ENCODE results near the gene CAPS. TPM values are rescaled to one million over a fixed set of nuclear protein-coding genes. Genes with fewer than 3 reads are reported as not detected.

The CAPS gene
- total RNA-seq, 1 experiment from 2014 or later: 0.92 TPM

GRCh38 chr19:5897189-5897969, 16.7 kb upstream of the CAPS start:
- TF ChIP-seq EZH2 (IDR thresholded peaks at IDR 0.05; ENCODE audit: borderline replicate concordance, low read depth, low read length, poor library complexity, severe bottlenecking) (no peak), CTCF (conservative IDR thresholded peaks at IDR 0.05; ENCODE audit: low read depth, low read length) (peak; percentile 21; the same call in 1 of the 2 replicates)
- no peak overlapping the region for H3K4me3 ChIP-seq (ENCODE audit: low read depth, low read length, poor library complexity, severe bottlenecking)
- DNase-seq (ENCODE audit: low spot score): no peak
- peaks cover 3% of the 10 kb centered on the region for H3K4me1 ChIP-seq (ENCODE audit: insufficient read depth, low read length, poor library complexity, severe bottlenecking)
- intact Hi-C loops (cut with micrococcal nuclease; ENCODE audit: unreplicated experiment): no loop called here
- H3K27ac ChIP-seq (ENCODE audit: low read depth, low read length, poor library complexity, severe bottlenecking): no peak overlapping the region
- POLR2A ChIA-PET (ENCODE audit: low non-redundant PET): no interaction called here
- no peaks in the 10 kb centered on the region for H3K9me3 ChIP-seq (ENCODE audit: low read depth, low read length, poor library complexity, severe bottlenecking)
- H3K27me3 ChIP-seq (replicated peaks; ENCODE audit: insufficient read depth, low read depth, low read length, poor library complexity): no peaks in the 10 kb centered on the region
- no TSS peak for BruUV-seq (replicated peaks)
- CTCF ChIA-PET: interaction anchor here (0.7 kb wide), 1 partner anchor 125 kb away, joined by 3 read pairs; no protein-coding TSS in a partner anchor
- H3K36me3 ChIP-seq (ENCODE audit: insufficient read depth, low read length, poor library complexity, severe bottlenecking): peaks cover 14% of the 10 kb centered on the region

GRCh38 chr19:5899728-5900526, 14.1 kb upstream of the CAPS start:
- intact Hi-C loops (cut with micrococcal nuclease; ENCODE audit: unreplicated experiment): no loop called here
- POLR2A ChIA-PET (ENCODE audit: low non-redundant PET): no interaction called here

More at GRCh38 chr19:5899728-5900526, 14.1 kb upstream of the CAPS start:
- TF ChIP-seq CTCF (conservative IDR thresholded peaks at IDR 0.05; ENCODE audit: low read depth, low read length): no peak
- no peak for TF ChIP-seq EZH2 (IDR thresholded peaks at IDR 0.05; ENCODE audit: borderline replicate concordance, low read depth, low read length, poor library complexity, severe bottlenecking)
- no peak overlapping the region for H3K4me3 ChIP-seq (ENCODE audit: low read depth, low read length, poor library complexity, severe bottlenecking)
- no peak overlapping the region for H3K27ac ChIP-seq (ENCODE audit: low read depth, low read length, poor library complexity, severe bottlenecking)
- CTCF ChIA-PET: interaction anchor here (0.7 kb wide), 1 partner anchor 8 kb away, joined by 4 read pairs; no protein-coding TSS in a partner anchor
- H3K36me3 ChIP-seq (ENCODE audit: insufficient read depth, low read length, poor library complexity, severe bottlenecking): peaks cover 14% of the 10 kb centered on the region
- peaks cover 8% of the 10 kb centered on the region for H3K4me1 ChIP-seq (ENCODE audit: insufficient read depth, low read length, poor library complexity, severe bottlenecking)
- no peak for DNase-seq (ENCODE audit: low spot score)
- H3K9me3 ChIP-seq (ENCODE audit: low read depth, low read length, poor library complexity, severe bottlenecking): no peaks in the 10 kb centered on the region
- H3K27me3 ChIP-seq (replicated peaks; ENCODE audit: insufficient read depth, low read depth, low read length, poor library complexity): no peaks in the 10 kb centered on the region
- no TSS peak for BruUV-seq (replicated peaks)
